ENCODE measurements around the gene KLHDC10.
A peak's percentile ranks its signal among the peaks of the same experiment; 100 is the strongest.
"Not testable (repeated sequence)": the region's sequence is repeated elsewhere in the genome, so short reads cannot be mapped to it uniquely, and the experiment has no call there.

KLHDC10 gene, protein sequence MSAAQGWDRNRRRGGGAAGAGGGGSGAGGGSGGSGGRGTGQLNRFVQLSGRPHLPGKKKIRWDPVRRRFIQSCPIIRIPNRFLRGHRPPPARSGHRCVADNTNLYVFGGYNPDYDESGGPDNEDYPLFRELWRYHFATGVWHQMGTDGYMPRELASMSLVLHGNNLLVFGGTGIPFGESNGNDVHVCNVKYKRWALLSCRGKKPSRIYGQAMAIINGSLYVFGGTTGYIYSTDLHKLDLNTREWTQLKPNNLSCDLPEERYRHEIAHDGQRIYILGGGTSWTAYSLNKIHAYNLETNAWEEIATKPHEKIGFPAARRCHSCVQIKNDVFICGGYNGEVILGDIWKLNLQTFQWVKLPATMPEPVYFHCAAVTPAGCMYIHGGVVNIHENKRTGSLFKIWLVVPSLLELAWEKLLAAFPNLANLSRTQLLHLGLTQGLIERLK

DNA sequence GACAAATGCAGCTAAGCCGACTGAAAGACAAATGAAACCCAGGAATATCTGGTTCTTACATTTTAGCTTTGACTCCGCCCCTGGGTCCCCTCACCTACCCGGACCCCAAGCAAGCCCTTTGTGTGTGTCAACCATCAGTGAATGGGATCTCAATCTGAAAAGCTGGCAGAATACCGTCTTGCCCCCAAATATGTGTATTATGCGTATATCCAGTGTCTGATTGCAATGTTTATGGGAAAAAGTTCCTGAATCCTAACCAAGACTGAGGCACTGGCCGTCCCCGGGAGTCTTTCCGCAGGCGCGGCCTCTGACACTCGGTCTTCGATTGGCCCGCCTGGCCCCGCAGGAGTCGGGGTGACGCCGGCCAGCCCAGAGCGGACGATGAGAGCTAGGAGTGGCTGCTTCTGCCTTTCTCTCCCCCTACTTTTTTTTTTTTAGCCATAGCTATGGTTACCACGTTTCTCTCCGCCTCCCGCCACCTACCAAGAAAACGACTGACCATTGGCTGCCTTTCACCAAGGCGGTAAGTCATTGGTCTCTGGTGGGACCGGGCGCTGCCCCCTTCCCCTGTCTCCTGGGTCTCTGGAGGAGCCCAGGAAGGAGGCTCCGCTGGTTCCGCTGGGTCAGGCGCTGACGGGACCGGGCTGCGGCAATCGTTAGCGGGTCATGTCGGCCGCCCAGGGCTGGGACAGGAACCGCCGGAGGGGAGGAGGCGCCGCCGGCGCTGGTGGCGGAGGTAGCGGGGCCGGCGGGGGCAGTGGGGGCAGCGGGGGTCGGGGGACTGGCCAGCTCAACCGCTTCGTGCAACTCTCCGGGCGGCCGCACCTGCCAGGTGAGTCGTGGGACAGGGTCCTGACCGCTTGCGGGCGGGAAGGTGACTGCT is at the start of gene KLHDC10:
Gene KLHDC10 (plus strand): TSS at position 557 of the 883 bp plus-strand sequence. CDS start 110 bp downstream, at position 667.
- DNase-seq (ENCODE audit: low read depth): peak; percentile 81

DNA sequence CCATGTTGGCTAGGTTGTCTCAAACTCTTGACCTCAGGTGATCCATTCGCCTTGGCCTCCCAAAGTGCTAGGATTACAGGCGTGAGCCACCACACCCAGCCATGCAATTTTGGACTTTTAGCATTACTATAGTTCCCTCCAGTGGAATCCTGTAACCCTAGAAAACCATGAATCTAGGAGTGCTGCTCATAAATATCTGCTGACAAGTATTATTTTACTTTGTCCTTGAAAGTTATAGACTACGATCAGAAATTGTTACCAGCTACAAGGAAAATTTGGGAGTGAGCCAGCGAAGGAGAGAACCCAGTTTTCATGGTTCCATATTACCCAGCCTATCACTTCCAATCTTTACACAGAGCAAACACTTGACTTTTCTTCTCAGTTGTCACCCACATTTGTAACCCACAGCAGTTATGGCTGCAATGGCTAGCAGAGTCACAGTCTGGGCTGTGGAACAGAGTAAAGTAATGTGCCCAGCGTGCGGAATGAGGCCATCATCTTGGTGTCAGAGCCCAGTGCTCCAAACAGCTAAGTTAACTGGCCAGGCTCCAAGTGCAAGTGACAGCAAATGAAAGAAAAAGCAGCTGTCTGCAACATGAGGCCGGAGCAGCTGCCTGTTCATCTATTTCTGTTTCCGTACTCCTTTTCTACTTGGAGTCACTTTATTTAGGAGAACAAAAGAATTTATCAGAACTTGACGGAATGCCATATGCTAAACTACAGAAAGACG is 49.1 kb upstream of the KLHDC10 start:
- DNase-seq (ENCODE audit: low read depth): no peak

DNA sequence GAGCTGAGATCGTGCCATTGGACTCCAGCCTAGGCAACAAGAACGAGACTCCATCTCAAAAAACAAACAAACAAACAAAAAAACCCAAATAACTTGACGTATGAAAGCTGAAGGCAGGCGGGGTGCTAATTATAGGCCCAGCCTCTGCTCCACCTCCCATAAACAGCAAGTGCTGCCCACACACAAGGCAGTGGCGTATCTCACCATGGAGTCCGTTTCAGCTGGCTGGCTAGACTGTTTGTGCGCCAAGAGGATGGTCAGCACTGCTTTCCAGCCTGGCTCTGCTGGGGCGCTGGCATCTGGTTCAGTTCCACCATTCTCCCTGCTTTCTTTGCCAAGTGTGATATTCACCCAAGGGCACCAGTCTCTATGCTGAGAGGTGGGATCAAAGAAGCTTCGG is 48.2 kb upstream of the KLHDC10 start:
- DNase-seq (ENCODE audit: low read depth): no peak

DNA sequence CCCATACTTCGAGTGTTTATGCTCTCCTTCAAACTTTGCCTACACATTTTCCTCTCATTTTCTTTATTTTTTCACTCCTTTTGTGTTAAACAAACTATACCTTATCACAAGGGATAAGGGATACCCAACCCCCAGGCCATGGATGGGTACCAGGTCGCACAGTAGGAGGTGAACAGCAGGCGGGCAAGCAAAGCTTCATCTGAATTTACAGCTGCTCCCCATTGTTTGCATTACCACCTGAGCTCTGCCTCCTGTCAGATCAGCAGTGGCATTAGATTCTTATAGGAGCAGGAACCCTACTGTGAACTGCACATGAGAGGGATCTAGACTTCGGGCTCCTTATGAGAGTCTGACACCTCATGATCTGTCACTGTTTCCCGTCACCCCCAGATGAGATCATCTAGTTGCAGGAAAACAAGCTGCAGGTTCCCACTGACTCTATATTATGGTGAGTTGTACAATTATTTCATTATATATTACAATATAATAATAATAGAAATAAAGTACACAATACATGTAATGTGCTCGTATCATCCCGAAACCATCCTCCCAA is 47.6 kb upstream of the KLHDC10 start:
- DNase-seq (ENCODE audit: low read depth): no peak

DNA sequence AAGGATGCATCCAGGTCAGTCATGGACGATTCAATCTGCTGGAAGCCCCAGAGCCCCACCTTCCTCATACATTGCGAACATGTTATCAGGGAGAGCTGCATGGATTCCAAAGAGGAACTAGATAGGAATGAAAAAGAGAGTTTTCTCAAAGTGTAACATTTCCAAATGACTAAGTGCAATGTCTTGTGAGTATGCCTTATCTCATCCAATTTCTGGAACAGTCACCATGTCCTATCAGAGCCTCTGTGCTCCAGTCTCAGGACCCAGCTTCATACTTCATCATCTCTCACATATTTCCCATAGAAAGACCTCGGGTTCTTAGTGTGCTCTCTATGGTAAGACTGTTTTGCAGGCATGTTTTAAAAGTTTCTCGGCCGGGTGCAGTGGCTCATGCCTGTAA is 45.9 kb upstream of the KLHDC10 start:
- DNase-seq (ENCODE audit: low read depth): no peak

DNA sequence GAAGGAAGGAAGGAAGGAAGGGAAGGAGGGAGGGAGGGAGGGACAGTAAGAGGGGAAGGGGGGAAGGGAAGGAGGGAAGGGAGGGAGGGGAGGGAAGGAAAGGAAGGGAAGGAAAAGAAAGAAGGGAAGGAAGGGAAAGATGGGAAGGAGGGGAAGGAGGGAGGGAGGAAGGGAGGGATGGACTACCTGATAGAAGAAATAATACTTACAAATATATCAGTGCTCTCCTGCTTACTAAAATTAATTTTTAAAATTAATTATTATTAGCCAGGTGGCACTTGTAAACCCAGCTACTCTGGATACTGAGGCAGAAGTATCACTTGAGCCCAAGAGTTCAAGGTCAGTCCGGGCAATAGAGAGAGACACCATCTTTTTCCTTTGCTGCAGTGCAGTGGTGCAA is 37.6 kb upstream of the KLHDC10 start:
- DNase-seq (ENCODE audit: low read depth): no peak

DNA sequence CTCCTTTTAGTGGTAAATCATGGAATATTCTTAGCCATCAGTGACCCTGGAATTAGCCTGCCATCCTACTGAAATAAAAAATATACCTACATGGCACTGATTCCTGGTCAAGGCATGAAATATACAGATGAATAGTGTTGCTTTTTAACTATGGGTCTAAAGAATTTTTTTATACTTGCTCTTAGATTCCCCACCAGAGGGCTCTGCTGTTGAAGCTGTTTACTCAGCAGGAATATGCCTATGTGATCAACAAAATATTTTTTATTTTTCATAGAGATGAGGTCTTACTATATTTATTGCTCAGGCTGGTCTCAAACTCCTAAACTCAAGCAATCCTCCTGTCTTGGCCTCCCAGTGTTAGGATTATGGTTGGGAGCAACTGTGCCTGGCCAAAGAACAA is 32.6 kb upstream of the KLHDC10 start:
- DNase-seq (ENCODE audit: low read depth): no peak

DNA sequence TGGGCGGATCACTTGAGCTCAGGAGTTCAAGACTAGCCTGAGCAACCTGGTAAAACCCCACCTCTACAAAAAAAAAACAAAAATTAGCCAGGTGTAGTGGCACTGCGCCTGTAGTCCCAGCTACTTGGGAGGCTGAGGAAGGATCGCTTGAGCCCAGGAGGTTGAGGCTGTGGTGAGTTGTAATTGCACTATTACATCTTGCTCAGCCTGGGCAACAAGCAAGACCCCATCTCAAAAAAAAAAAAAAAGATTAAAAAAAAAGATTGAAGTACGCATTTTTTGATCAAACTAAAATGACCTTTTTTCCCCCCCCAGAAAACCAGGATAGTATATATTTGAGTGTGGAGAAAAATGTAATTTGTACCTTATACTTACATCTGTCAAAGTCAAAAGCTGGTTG is 29.8 kb upstream of the KLHDC10 start:
- DNase-seq (ENCODE audit: low read depth): no peak

DNA sequence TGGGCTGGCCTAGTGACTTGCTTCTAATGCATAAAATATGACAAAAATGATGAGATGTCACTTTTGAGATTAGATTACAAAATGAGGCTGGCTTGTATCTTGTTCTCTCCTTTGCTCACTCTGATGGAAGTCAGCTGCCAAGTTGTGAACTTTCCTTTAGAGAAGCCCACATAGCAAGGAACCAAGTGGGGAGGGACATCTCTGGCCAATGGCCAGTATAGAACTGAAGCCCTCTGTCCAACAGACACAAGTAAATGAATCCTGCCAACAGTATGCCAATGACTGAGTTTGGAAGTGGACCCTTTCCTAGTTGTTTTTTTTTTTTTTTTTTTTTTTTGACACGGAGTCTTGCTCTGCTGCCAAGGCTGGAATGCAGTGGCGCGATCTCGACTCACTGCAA is 22.5 kb upstream of the KLHDC10 start:
- no peak for DNase-seq (ENCODE audit: low read depth)

DNA sequence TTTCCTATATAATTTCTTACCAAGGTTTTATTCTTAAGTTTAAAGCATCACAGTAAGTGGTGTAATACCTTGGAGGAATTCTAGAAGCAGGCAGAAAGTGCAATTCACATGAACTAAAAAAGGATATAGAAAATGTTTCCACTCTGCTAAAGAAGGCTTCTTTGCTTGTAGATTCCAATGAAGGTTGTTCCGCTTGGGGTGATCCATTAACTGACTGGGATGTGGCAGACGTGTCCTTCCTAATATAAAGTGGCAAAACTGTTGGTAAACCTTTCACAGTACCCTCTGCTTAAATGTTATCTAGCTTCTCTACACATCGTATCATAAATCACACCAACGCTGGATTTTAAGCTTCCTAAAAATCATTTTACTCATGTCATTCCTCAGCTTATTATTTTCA is 21.4 kb upstream of the KLHDC10 start:
- DNase-seq (ENCODE audit: low read depth): no peak

DNA sequence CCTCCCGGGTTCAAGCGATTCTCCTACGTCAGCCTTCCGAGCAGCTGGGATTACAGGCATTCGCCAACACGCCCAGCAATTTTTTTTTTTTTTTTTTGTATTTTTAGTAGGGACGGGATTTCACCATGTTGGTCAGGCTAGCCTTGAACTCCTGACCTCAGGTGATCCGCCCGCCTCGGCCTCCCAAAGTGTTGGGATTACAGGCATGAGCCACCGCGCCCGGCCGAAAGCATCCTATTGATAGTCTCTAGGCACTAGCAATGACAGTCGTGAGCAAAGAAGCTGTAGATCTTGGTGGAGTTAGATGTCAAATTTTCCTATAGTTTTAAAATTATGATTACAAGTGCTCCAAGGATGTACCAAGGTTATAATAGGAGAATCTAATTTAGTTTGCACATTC is 18.1 kb upstream of the KLHDC10 start:
- DNase-seq (ENCODE audit: low read depth): not testable (repeated sequence)

DNA sequence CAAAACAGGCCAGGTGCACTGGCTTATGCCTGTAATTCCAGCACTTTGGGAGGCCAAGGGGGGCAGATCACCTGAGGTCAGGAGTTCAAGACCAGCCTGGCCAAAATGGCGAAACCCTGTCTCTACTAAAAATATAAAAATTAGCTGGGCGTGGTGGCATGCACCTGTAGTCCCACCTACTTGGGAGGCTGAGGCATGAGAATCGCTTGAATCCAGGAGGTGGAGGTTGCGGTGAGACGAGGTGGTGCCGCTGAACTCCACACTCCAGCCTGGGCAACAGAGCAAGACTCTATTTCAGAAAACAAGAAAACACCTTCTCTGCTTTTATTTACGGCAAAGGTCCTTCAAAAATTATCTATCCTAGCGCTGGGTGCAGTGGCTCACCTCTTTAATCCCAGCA is 15.1 kb upstream of the KLHDC10 start:
- DNase-seq (ENCODE audit: low read depth): not testable (repeated sequence)

DNA sequence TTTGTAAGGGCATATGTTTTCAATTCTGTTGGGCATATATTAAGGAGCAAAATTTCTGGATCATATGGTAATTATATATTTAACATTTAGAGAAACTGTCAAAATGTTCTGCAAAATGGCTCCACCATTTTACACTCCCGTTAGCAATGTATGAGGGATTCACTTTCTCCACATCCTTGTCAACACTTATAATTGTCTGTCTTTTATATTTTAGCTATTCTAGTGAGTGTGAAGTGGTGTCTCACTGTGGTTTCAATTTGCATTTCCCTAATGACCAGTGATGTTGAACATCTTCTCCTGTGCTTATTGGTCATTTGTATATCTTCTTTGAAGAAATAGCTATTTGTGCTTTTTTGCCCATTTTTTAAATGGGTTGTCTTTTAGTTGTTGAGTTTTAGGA is 8.1 kb upstream of the KLHDC10 start:
- no peak for DNase-seq (ENCODE audit: low read depth)

DNA sequence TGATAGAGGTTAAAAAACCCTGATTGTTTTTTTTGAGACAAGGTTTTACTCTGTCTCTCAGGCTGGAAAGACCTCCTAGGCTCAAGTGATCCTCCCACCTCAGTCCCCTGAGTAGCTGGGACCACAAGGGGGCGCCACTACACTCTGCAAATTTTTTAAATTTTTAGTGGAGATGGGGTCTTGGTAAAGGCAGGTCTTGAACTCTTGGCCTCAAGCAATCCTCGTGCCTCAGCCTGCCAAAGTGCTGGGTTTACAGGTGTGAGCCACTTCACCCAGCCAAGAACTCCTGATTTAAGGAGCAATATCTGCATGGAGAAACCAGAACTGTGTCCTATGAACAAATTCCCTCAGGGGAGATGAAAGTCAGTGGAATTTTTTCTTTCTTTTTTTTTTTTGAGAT is 7.3 kb upstream of the KLHDC10 start:
- DNase-seq (ENCODE audit: low read depth): no peak

DNA sequence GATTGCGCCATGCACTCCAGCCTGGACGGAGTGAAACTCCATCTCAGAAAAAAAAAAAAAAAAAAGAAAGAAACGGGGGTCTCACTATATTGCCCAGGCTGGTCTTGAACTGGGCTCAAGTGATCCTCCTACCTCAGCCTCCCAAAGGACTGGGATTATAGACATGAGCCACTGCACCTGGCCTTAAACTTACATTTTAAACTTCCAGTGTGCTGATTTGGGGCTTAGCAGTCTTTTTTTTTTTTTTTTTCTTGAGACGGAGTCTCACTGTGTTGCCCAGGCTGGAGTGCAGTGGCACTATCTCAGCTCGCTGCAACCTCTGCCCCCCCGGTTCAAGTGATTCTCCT is 5.8 kb upstream of the KLHDC10 start:
- not testable (repeated sequence) for DNase-seq (ENCODE audit: low read depth)

DNA sequence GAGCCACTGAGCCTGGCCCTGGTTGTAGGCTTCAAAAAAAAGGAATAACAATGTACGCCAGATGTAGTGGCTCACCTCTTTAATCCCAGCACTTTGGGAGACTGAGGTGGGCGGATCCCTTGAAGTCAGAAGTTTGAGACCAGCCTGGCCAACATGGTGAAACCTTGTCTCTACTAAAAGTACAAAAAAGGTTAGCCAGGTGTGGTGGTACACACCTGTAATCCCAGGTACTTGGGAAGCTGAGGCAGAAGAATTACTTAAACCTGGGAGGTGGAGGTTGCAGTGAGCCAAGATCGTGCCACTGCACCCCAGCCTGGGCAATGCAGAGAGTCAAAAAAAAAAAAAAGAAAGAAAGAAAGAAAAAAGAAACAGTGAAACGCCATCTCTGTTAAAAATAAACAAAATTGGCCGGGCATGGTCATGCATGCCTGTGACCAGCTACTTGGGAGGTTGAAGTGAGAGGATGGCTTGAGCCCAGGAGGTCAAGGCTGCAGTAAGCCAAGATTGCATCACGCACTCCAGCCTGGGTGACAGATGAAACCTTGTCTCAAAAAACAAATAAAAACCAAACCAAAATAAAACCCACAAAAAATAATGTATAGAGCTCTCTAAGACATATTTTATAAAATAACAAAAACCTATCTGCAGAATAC is 4.7 kb upstream of the KLHDC10 start:
- no peak for DNase-seq (ENCODE audit: low read depth)

DNA sequence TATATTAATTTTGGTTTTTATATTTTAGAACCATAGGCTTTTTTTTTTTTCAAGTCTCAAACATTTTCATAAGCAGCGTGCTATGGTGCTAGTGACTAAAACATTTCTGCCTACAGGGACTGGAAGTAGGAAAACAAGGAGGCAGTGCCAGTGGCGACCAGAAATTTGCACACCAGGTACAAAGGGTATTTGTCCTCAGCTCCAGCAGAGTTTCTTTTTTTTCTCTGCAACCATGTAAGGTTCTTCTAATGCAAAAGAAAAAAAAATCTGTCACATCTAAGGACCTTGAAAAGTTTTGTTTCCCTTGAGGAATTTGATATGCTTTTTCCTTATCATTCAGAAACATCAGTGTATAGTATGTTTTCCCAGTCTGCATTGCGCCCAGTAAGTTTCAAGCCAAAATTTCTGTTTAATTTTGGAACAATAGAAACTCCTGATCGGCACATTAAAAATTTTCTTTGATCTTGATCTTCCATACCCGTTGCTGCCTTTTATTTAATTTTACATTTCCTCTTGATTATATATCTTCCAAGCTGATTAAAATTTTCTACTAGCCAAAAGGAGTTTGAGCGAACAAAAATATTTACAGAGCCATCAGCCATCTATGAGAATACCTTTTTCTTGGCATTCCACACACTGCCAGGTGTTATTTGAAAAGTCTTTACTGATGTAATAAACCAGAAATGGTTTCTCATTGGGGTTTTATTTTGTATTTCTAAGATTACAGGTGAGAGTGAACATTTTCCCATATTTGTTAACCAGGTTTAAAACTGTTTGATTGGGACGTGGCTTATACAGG is 956 bp upstream of the KLHDC10 start:
- DNase-seq (ENCODE audit: low read depth): no peak

DNA sequence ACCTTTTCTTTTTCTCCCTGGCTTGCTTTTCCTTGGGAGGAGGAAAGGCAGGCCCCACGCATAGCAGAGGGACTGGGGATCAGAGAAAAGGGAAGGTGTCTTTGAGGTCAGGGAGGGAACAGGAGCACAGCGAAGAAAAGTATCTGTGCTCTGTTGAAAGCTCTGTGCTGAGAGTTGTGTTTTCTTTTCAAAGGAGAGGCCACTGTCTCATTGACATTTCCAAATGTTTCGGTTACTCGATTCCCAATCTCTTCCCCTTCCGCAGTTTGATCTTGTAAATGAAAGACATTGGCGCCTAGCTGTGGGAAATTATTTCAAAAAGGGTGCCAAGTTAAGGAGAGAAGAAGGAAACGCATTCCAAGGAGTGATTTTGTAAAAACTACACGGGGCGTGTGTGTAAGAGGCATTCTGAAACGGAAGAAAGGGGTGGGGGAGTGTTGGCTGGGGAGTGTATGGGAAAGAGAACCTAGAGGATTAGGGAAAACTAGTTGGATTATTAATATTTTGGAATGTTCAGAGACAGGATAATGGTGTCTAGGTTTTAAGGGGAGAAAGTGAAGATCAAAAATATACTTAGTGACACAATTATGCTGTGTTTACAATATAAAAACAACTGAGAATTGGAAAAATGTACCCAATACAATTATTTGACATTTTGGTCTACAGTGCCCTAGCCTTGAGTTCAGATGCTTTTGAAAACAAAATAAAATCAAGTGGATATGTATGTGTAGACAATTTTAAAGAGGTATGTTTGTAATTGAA is 708 bp downstream of the KLHDC10 start:
- no peak for DNase-seq (ENCODE audit: low read depth)

DNA sequence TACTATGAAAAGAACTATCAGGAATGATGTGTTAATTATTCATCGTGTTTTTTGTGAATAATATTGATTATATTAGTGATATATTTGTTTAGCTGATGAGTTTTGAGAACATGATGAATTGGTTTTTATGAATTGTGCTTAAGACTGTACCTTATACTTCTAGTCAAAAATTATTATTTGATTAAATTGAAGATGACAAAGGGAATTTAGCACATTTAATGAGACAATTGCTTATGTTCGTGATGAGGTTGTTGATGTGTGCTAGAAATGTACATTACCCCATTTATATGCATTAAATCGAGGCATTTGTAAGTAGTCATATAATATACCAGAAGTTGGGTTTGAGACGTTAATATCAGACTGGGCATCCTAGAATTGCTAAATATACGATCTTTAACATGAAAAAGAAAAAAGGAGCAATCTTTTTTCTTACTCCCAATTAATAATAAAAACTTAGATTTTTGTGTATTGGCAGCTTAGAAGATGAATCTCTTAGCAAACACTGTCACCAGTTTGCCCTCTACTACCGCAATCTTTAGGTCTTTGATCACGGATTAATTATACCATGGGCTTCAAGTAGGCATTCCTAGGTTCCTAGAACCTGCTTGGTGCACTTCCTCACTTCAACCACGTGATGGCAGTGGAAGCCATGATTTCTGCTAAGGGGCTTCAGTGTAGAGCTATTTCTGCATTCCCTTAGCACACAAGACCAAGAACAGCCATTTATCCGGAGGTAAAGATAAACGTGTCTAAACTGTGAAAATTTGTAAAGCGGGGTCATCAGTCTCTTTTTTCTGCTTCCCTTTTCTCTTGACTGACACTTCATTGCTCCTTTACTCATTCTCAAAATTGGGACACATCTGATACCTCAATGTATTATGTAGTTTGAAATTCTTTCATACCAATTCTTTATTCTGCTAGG is 1.6 kb downstream of the KLHDC10 start:
- peak; percentile 51 for DNase-seq (ENCODE audit: low read depth)

Measured in HS-27A (cell line).